ENCODE measurements around the gene TBC1D3B. TPM values are rescaled to one million over a fixed set of nuclear protein-coding genes. Genes with fewer than 3 reads are reported as not detected.

The TBC1D3B gene
- total and polyA plus RNA-seq, 7 donors = 1.3 to 5.6 (median 2.0) TPM

GRCh38 chr17:36118477-36119353 lies 57.7 kb downstream of the TBC1D3B start:
- H3K36me3 ChIP-seq (ENCODE audit: insufficient read depth in 1 of 2, low read depth in 1 of 2) = no peaks in the 10 kb centered on the region
- H3K4me3 ChIP-seq = no peak overlapping the region
- intact Hi-C loops (cut with DNase I) = no loop called here
- TF ChIP-seq CTCF (IDR thresholded peaks at IDR 0.05) = no peak
- no peak overlapping the region for H3K27ac ChIP-seq
- no peaks in the 10 kb centered on the region for H3K4me1 ChIP-seq
- 85 to 87% (median 86%) methylated on average over 12 of the region's 12 CpGs for WGBS, 3 donors
- H3K27me3 ChIP-seq (ENCODE audit: insufficient read depth in 3 of 3, low read length in 2 of 3) = no peaks in the 10 kb centered on the region
- no peak for DNase-seq
- peak in 1 of 4 donors; percentile 46 for ATAC-seq
- H3K9me3 ChIP-seq = no peaks in the 10 kb centered on the region

GRCh38 chr17:36117505-36118382 lies 58.7 kb downstream of the TBC1D3B start:
- ATAC-seq = no peak
- no peak for DNase-seq
- Histone ChIP-seq H3K27me3 (ENCODE audit: insufficient read depth in 3 of 3, low read length in 2 of 3) (no peaks in the 10 kb centered on the region), H3K4me1 (no peaks in the 10 kb centered on the region), H3K4me3 (no peak overlapping the region), H3K36me3 (ENCODE audit: insufficient read depth in 1 of 2, low read depth in 1 of 2) (no peaks in the 10 kb centered on the region), H3K9me3 (no peaks in the 10 kb centered on the region), H3K27ac (no peak overlapping the region)
- no peak for TF ChIP-seq CTCF (IDR thresholded peaks at IDR 0.05)
- intact Hi-C loops (cut with DNase I) = no loop called here
- 24 to 29% (median 28%) methylated on average over 5 of the region's 5 CpGs for WGBS, 3 donors

Other genes starting within 250 kb of the TBC1D3B start
- gene RDM1, start 245.9 kb downstream of the TBC1D3B start, total RNA-seq = not detected
- not detected for gene RDM1, start 245.9 kb downstream of the TBC1D3B start, polyA plus RNA-seq
- gene LYZL6, start 232.9 kb downstream of the TBC1D3B start, total RNA-seq = not detected
- not detected for gene LYZL6, start 232.9 kb downstream of the TBC1D3B start, polyA plus RNA-seq
- gene CCL16, start 195.1 kb downstream of the TBC1D3B start, total RNA-seq = not detected
- under 1 TPM in 1 of 3 donors, not detected in 2; 0.04 TPM for gene CCL16, start 195.1 kb downstream of the TBC1D3B start, polyA plus RNA-seq
- 10 to 100 TPM in 2 of 4 donors, 1 to 10 TPM in 2; 4.2 to 13.1 (median 9.6) TPM for gene CCL14, start 189.9 kb downstream of the TBC1D3B start, total RNA-seq
- gene CCL14, start 189.9 kb downstream of the TBC1D3B start, polyA plus RNA-seq = 10 to 100 TPM; 10.8 to 42.2 (median 19.9) TPM
- not detected for gene CCL15, start 175.1 kb downstream of the TBC1D3B start, total RNA-seq
- gene CCL15, start 175.1 kb downstream of the TBC1D3B start, polyA plus RNA-seq = not detected
- not detected for gene CCL23, start 158.7 kb downstream of the TBC1D3B start, total RNA-seq
- gene CCL23, start 158.7 kb downstream of the TBC1D3B start, polyA plus RNA-seq = under 1 TPM; 0.18 to 0.47 (median 0.38) TPM
- gene CCL18, start 112.4 kb downstream of the TBC1D3B start, total RNA-seq = 10 to 100 TPM in 1 of 4 donors, under 1 TPM in 2, not detected in 1; 0.59 to 11.9 (median 0.77) TPM
- under 1 TPM in 2 of 3 donors, not detected in 1; 0.04 to 0.35 TPM for gene CCL18, start 112.4 kb downstream of the TBC1D3B start, polyA plus RNA-seq
- 1 to 10 TPM in 1 of 4 donors, under 1 TPM in 2, not detected in 1; 0.25 to 3.6 (median 0.30) TPM for gene CCL3, start 86.5 kb downstream of the TBC1D3B start, total RNA-seq
- under 1 TPM; 0.06 to 0.34 (median 0.22) TPM for gene CCL3, start 86.5 kb downstream of the TBC1D3B start, polyA plus RNA-seq
- 1 to 10 TPM in 1 of 4 donors, under 1 TPM in 3; 0.41 to 2.2 (median 0.56) TPM for gene CCL4, start 72.8 kb downstream of the TBC1D3B start, total RNA-seq
- under 1 TPM; 0.13 to 0.40 (median 0.20) TPM for gene CCL4, start 72.8 kb downstream of the TBC1D3B start, polyA plus RNA-seq
- under 1 TPM in 1 of 4 donors, not detected in 3; 0.76 TPM for gene CCL3L1, start 20.1 kb upstream of the TBC1D3B start, total RNA-seq
- gene CCL3L1, start 20.1 kb upstream of the TBC1D3B start, polyA plus RNA-seq = not detected
- not detected for gene CCL4L2, start 34.4 kb upstream of the TBC1D3B start, total RNA-seq
- not detected for gene CCL4L2, start 34.4 kb upstream of the TBC1D3B start, polyA plus RNA-seq
- gene TBC1D3I, start 87.9 kb upstream of the TBC1D3B start, total RNA-seq = under 1 TPM in 2 of 4 donors, not detected in 2; 0.49 to 0.78 TPM
- gene TBC1D3I, start 87.9 kb upstream of the TBC1D3B start, polyA plus RNA-seq = under 1 TPM in 2 of 3 donors, not detected in 1; 0.23 to 0.55 TPM
- not detected for gene TBC1D3G, start 147.2 kb upstream of the TBC1D3B start, total RNA-seq
- gene TBC1D3G, start 147.2 kb upstream of the TBC1D3B start, polyA plus RNA-seq = 1 to 10 TPM in 1 of 3 donors, not detected in 2; 2.8 TPM
- not detected for gene TBC1D3H, start 211.8 kb upstream of the TBC1D3B start, total RNA-seq
- not detected for gene TBC1D3H, start 211.8 kb upstream of the TBC1D3B start, polyA plus RNA-seq